GM12872 (cell line): ENCODE results near the gene SFTPD.

Experiments
- TF ChIP-seq, protein P1 (sequence below): IDR thresholded peaks from 3 replicates; pipeline ENCODE4 v1.5.1; 2011; ENCODE audit warnings: low read depth, mild to moderate bottlenecking, low read length, moderate library complexity; ENCODE audit not compliant: insufficient read depth

Gene SFTPD

DNA sequence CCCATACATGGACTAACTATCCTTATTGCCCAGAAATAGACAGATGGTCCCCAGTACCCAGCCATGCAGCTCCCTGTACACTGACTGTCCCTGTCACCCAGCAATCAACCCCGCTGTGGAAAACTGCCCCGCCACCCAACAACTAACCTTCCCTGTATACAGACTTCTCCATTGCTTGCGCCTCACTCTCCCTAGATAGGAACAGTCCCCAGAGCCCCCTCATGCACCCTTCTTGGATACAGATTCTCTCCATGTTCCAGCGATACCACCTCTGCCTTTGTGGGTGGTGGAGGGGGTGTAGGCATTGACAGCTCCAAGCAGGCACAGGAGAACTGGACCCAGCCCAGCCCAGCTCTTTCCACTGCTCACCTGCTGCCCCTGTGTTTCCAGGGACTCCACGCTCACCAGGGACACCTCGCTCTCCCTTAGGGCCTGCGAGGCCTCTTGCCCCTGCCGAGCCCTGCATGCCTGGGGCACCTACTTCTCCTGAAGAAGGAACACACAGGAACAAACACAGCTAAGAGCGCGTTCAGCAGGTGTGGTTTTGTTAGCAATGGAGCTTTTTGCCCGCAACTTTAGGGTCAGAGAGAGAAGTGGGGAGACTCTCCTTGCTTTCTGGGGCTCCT is 7.2 kb downstream of the SFTPD start:
- TF ChIP-seq, protein P1, sequence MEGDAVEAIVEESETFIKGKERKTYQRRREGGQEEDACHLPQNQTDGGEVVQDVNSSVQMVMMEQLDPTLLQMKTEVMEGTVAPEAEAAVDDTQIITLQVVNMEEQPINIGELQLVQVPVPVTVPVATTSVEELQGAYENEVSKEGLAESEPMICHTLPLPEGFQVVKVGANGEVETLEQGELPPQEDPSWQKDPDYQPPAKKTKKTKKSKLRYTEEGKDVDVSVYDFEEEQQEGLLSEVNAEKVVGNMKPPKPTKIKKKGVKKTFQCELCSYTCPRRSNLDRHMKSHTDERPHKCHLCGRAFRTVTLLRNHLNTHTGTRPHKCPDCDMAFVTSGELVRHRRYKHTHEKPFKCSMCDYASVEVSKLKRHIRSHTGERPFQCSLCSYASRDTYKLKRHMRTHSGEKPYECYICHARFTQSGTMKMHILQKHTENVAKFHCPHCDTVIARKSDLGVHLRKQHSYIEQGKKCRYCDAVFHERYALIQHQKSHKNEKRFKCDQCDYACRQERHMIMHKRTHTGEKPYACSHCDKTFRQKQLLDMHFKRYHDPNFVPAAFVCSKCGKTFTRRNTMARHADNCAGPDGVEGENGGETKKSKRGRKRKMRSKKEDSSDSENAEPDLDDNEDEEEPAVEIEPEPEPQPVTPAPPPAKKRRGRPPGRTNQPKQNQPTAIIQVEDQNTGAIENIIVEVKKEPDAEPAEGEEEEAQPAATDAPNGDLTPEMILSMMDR = no peak

DNA sequence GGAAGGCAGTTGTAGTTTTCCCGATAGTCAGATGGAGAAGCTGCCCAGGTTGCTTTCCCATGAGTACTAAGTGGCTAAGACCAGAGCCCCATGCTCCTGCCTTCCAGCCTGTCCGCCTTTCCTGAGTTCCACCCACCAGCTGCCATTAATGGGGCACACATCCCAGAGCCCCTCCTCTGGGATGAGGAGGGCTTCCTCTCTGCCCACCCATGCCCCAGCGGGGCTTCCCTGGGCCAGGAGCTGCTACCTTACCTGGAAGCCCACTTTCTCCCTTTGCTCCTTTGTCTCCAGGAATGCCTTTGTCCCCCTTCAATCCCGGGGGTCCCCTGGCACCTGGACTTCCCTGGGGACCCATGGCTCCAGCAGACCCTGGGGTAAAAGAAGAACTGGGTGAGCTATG is 7.8 kb downstream of the SFTPD start:
- TF ChIP-seq, protein P1 = no peak

DNA sequence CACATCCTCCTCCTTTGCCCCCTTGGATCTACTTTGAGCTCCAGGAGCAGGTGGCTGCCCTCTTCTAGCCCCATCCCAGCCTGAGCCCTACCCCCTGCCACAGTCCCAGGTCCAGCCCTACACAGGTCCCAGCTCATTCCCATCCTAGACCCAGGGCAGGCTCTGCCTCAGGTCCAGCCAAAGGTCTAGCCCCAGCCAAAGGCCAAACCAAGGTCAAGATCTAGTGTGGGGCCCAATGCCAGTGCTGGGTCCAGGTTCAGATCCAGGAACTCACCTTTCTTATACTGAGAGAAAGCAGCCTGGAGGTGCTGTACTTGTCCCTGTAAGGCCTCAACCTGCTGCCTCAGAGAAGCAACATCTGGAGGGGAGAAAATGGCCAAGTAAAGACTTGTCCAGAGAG is 8.5 kb downstream of the SFTPD start:
- TF ChIP-seq, protein P1 = no peak

DNA sequence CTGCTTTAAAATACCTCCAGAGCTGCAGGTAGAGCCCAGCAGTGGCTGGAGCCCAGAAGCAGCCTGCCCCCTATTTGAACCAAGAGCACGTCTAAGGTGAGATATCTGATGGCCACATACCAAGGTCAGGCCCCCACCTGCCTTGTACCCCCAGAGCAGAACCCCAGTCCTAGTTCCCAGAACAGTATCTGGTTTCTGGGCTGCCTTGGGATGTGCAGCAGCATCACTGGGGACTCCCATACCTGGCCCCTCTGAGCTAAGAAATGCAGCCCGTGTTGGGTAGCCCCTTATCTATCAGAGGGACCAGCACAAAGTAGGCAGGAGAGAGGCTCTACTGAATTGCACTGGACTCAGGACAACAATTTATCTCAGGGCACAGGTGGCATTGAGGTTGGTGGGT is 8.9 kb downstream of the SFTPD start:
- TF ChIP-seq, protein P1 = no peak

DNA sequence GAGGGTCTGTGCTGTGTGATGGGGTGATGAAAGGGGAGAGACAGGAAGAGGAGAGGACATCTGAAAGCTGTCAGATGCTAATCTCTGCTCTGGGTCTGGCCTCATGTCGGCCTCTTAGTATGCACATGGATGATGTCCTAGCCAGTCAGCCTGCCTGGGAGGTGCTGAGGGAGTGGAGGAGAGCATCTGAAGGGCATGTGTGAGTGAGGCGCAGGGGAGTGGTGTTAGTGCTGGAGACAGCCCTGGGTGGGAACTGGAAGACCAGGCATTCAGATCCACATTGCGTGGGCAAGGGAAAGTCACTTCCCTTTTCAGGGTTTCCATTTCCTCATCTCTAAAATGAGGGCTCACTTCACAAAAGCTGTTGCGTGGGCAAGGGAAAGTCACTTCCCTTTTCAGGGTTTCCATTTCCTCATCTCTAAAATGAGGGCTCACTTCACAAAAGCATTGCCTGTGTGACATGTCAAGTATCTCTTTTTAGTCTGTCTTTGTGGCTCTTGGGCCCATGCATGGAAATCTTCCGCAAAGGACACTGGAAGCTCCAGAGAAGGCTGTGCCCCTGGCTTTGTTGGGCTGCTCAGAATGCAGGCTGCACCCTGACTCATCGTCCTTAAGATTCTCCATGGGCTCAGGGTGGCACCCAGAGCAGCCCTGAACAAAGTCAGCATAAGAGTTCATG is 10.0 kb downstream of the SFTPD start:
- TF ChIP-seq, protein P1 = no peak

DNA sequence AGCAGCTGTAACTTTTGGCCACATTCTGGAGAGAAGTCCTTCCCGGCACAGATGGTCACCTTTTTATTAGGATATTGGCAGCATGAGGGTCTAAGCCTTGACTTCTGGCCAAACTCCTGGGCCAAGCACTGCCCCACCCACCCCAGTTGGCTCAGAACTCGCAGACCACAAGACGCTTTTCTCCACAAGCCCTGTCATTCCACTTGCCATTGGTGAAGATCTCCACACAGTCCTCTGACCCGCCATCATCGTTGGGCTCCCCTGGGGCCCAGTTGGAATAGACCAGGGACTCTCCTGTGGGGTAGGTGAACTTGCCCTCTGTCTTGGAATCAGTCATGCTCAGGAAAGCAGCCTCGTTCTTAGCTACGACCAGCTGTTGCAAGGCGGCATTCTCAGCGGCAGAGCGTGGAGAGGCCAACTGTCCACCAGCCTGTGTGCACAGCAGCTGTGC is 11.2 kb downstream of the SFTPD start:
- TF ChIP-seq, protein P1 = no peak

DNA sequence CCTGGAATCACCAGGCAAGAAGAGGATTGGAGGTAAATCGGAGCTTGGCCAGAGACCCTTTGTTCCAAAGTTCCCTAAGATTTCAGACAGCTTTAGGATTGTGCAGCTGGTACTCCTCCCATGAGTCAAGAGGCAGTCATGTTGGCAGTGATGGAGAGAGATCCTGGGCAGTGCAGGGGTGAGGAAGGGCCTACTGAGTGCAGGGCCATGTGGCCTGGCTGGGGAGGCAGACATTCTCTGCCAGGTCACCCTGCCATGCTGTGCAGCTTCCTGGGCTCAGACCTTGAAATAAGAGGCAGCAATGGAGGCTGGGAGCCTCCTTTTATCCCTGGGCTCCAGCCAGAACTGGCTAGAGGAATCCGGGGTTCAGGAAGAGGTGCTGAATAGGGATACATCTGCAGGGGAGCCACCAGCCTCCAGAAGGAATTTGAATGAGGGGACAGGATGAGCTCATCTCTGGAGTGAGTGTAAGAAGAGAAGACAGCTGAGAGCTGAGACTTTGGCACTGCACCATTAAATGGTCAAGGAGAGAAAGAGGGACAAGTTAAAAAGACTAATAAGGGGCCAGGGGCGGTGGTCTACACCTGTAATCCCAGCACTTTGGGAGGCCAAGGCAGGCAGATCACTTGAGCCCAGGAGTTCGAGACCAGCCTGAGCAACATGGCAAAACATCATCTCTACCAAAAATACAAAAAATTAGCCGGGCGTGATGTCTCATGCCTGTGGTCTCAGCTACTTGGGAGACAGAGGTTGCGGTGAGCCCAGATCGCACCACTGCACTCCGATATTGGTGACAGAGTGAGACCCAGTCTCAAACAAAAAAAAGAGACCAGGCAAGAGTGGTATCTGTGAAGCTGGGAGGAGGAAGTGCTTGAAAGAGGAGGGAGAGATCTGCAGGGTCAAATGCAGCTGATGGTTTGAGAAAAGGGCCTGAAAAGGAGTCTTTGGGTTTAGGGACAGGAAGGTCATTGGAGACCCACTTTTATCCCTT is 12.0 kb downstream of the SFTPD start:
- TF ChIP-seq, protein P1 = no peak
